ENCODE data around the gene FAM151B. TPM values are rescaled to one million over a fixed set of nuclear protein-coding genes. Genes with fewer than 3 reads are reported as not detected.

Gene FAM151B
- polyA plus RNA-seq, 1 donor (not counting 4 experiments of a cell fraction or from before 2014, with no cell fraction given): 1.0 TPM

DNA sequence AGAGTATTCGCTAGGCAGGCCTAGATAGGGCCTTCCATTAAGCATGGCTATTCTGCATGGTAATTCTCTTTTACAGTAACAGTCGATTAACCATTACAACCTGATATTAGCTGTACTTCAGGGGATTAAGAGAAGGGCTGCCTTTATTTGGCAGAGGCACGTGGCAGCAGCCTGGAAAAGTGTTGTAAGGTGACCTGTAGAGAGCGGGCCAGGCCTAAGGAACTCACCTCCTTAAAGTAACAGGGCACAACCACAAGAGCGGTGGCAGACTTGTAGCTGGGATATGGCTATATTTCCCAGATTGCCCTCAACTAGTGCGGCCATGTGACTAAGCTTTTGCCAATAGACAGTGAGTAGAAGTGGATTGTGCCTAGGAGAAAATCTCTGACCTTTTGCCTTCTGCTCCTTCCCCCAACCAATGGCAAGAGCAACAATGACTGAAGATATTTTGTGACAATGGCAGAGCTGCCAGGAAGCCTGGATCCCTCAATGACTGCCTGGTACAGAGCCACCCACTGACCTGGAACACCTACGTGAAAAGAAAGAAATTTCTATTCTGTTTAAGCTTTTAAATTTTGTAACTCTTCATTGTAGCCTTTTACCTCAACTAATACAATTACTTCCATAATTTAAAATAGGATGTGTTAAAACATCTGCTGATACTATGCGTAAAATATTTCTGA lies 101.1 kb downstream of the FAM151B start:
- Histone ChIP-seq H3K9me3 (ENCODE audit: control insufficient read depth, low read depth, low read length) (no peaks in the 10 kb centered on the region), H3K79me2 (ENCODE audit: control insufficient read depth, insufficient read depth, low read length) (no peaks in the 10 kb centered on the region), H3K36me3 (ENCODE audit: control insufficient read depth in 2 of 2, extremely low read depth in 1 of 2, insufficient read depth in 2 of 2, low read length in 2 of 2) (no peaks in the 10 kb centered on the region), H3K27ac (ENCODE audit: control insufficient read depth, insufficient read depth, low read length) (no peak overlapping the region), H3K9me1 (ENCODE audit: control insufficient read depth, extremely low read depth, insufficient read depth, low read length) (no peaks in the 10 kb centered on the region), H3K9ac (ENCODE audit: control insufficient read depth, extremely low read depth, insufficient read depth, low read length) (no peak overlapping the region), H4K20me1 (ENCODE audit: control insufficient read depth, extremely low read depth, insufficient read depth, low read length) (no peaks in the 10 kb centered on the region), H3K4me2 (ENCODE audit: control insufficient read depth, extremely low read depth, insufficient read depth, low read depth, low read length) (no peak overlapping the region), H2AFZ (ENCODE audit: control insufficient read depth, low read length) (no peak overlapping the region), H3K4me3 (ENCODE audit: control insufficient read depth in 2 of 3, extremely low read depth in 1 of 3, insufficient read depth in 2 of 3, low read depth in 1 of 3, low read length in 3 of 3) (no peak overlapping the region), H3K27me3 (ENCODE audit: control insufficient read depth, extremely low read depth, insufficient read depth, low read length) (no peaks in the 10 kb centered on the region), H3K4me1 (ENCODE audit: control insufficient read depth, extremely low read depth, insufficient read depth, low read length) (no peaks in the 10 kb centered on the region)
- TF ChIP-seq, protein P1, sequence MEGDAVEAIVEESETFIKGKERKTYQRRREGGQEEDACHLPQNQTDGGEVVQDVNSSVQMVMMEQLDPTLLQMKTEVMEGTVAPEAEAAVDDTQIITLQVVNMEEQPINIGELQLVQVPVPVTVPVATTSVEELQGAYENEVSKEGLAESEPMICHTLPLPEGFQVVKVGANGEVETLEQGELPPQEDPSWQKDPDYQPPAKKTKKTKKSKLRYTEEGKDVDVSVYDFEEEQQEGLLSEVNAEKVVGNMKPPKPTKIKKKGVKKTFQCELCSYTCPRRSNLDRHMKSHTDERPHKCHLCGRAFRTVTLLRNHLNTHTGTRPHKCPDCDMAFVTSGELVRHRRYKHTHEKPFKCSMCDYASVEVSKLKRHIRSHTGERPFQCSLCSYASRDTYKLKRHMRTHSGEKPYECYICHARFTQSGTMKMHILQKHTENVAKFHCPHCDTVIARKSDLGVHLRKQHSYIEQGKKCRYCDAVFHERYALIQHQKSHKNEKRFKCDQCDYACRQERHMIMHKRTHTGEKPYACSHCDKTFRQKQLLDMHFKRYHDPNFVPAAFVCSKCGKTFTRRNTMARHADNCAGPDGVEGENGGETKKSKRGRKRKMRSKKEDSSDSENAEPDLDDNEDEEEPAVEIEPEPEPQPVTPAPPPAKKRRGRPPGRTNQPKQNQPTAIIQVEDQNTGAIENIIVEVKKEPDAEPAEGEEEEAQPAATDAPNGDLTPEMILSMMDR (optimal IDR thresholded peaks at IDR 0.05 in 1 of 3, IDR thresholded peaks at IDR 0.05 in 1 of 3, conservative IDR thresholded peaks at IDR 0.05 in 1 of 3; ENCODE audit: extremely low read depth in 1 of 3, insufficient read depth in 2 of 3, low read length in 3 of 3): no peak
- TF ChIP-seq EZH2 (IDR thresholded peaks at IDR 0.05; ENCODE audit: low read length): no peak
- FAIRE-seq (no peak), DNase-seq (ENCODE audit: low read depth, low spot score) (no peak)
- dilution Hi-C loops (cut with MboI; ENCODE audit: extremely low pct_ligation_motif_present, low sequenced_read_pairs): no loop called here

DNA sequence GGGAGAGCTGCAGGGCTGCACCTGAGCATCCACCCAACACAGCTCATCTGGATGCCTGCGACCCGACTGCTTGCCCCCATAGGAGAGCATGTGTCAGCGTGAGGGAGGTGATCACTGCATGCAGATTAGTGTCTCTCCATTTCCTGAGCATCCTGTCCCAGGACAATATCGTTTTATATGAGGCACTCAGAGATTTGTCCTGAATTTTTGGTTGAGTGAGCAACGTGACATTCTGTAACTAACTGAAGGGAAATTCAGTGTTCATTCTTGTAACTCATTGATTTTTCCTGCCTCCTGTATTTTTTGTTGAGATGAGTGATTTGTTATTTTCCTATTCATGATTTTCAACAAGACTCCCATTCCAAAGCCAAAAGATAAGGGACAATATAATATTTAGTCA lies 102.9 kb downstream of the FAM151B start:
- FAIRE-seq: no peak
- no peaks in the 10 kb centered on the region for H4K20me1 ChIP-seq (ENCODE audit: control insufficient read depth, extremely low read depth, insufficient read depth, low read length)
- H3K27ac ChIP-seq (ENCODE audit: control insufficient read depth, insufficient read depth, low read length): no peak overlapping the region
- no peak overlapping the region for H3K9ac ChIP-seq (ENCODE audit: control insufficient read depth, extremely low read depth, insufficient read depth, low read length)
- no peak overlapping the region for H3K4me2 ChIP-seq (ENCODE audit: control insufficient read depth, extremely low read depth, insufficient read depth, low read depth, low read length)
- no peaks in the 10 kb centered on the region for H3K9me1 ChIP-seq (ENCODE audit: control insufficient read depth, extremely low read depth, insufficient read depth, low read length)
- no peaks in the 10 kb centered on the region for H3K9me3 ChIP-seq (ENCODE audit: control insufficient read depth, low read depth, low read length)
- TF ChIP-seq, protein P1 (optimal IDR thresholded peaks at IDR 0.05 in 1 of 3, IDR thresholded peaks at IDR 0.05 in 1 of 3, conservative IDR thresholded peaks at IDR 0.05 in 1 of 3; ENCODE audit: extremely low read depth in 1 of 3, insufficient read depth in 2 of 3, low read length in 3 of 3): no peak
- no peak for TF ChIP-seq EZH2 (IDR thresholded peaks at IDR 0.05; ENCODE audit: low read length)
- H3K36me3 ChIP-seq (ENCODE audit: control insufficient read depth in 2 of 2, extremely low read depth in 1 of 2, insufficient read depth in 2 of 2, low read length in 2 of 2): no peaks in the 10 kb centered on the region
- H2AFZ ChIP-seq (ENCODE audit: control insufficient read depth, low read length): no peak overlapping the region
- no peak overlapping the region for H3K4me3 ChIP-seq (ENCODE audit: control insufficient read depth in 2 of 3, extremely low read depth in 1 of 3, insufficient read depth in 2 of 3, low read depth in 1 of 3, low read length in 3 of 3)
- no peak for DNase-seq (ENCODE audit: low read depth, low spot score)
- no peaks in the 10 kb centered on the region for H3K27me3 ChIP-seq (ENCODE audit: control insufficient read depth, extremely low read depth, insufficient read depth, low read length)
- no peaks in the 10 kb centered on the region for H3K79me2 ChIP-seq (ENCODE audit: control insufficient read depth, insufficient read depth, low read length)
- dilution Hi-C loops (cut with MboI; ENCODE audit: extremely low pct_ligation_motif_present, low sequenced_read_pairs): no loop called here
- H3K4me1 ChIP-seq (ENCODE audit: control insufficient read depth, extremely low read depth, insufficient read depth, low read length): no peaks in the 10 kb centered on the region

Data from keratinocyte (primary cell).